H9 (cell line): ENCODE data around the gene USP21. TPM values are rescaled to one million over a fixed set of nuclear protein-coding genes. Genes with fewer than 3 reads are reported as not detected.

Experiments
- DNase-seq: peaks from one replicate; pipeline ENCODE4 v3.0.0-alpha.2; 2017
- H2AFZ ChIP-seq: one replicate; pipeline ENCODE4 v1.6.1; 2013; ENCODE audit warnings: mild to moderate bottlenecking, low read length, control low read depth, moderate library complexity
- H2AK5ac ChIP-seq: 2 replicates; pipeline ENCODE4 v1.6.1; 2013; ENCODE audit warnings: low read length, control low read depth, mixed read lengths; ENCODE audit not compliant: insufficient read length
- H2BK120ac ChIP-seq: one replicate; pipeline ENCODE4 v1.6.1; 2013; ENCODE audit warnings: low read depth, mild to moderate bottlenecking, low read length, control low read depth, inconsistent platforms; ENCODE audit not compliant: poor library complexity, severe bottlenecking
- H2BK12ac ChIP-seq: 2 replicates; pipeline ENCODE4 v1.6.1; 2013; ENCODE audit warnings: low read length, control low read depth, mixed read lengths, low read depth; ENCODE audit not compliant: insufficient read length
- H2BK15ac ChIP-seq: 2 replicates; pipeline ENCODE4 v1.6.1; 2013; ENCODE audit warnings: low read depth, low read length, control low read depth
- H2BK20ac ChIP-seq: one replicate; pipeline ENCODE4 v1.6.1; 2013; ENCODE audit warnings: low read depth, mild to moderate bottlenecking, low read length, control low read depth, inconsistent platforms; ENCODE audit not compliant: poor library complexity, severe bottlenecking
- H2BK5ac ChIP-seq: 2 replicates; pipeline ENCODE4 v1.6.1; 2013; ENCODE audit warnings: low read length, control low read depth, mixed read lengths; ENCODE audit not compliant: insufficient read length
- H3K14ac ChIP-seq: 2 replicates; pipeline ENCODE4 v1.6.1; 2013; ENCODE audit warnings: low read length, control low read depth; ENCODE audit not compliant: insufficient read depth
- H3K18ac ChIP-seq: 2 replicates; pipeline ENCODE4 v1.6.1; 2013; ENCODE audit warnings: low read depth, mild to moderate bottlenecking, mixed read lengths, low read length, control low read depth; ENCODE audit not compliant: insufficient read length
- H3K23ac ChIP-seq: 2 replicates; pipeline ENCODE4 v1.6.1; 2013; ENCODE audit warnings: low read length, control low read depth, mixed read lengths, low read depth; ENCODE audit not compliant: insufficient read length
- H3K23me2 ChIP-seq: 2 replicates; pipeline ENCODE4 v1.6.1; 2013; ENCODE audit warnings: low read depth, mild to moderate bottlenecking, mixed read lengths, low read length, control low read depth; ENCODE audit not compliant: insufficient read length, poor library complexity, severe bottlenecking
- H3K27ac ChIP-seq: 2 replicates; pipeline ENCODE4 v1.5.1; 2013; ENCODE audit warnings: low read length, control low read depth, mixed read lengths, low read depth; ENCODE audit not compliant: insufficient read length
- H3K27me3 ChIP-seq: 2 replicates; pipeline ENCODE4 v1.6.1; 2013; ENCODE audit warnings: low read length, control low read depth, inconsistent platforms; ENCODE audit not compliant: insufficient read depth
- H3K4ac ChIP-seq: 2 replicates; pipeline ENCODE4 v1.6.1; 2013; ENCODE audit warnings: low read depth, mild to moderate bottlenecking, control low read depth, inconsistent platforms, low read length, moderate library complexity
- H3K4me1 ChIP-seq: 2 replicates; pipeline ENCODE4 v1.6.1; 2013; ENCODE audit warnings: low read length, control low read depth, inconsistent platforms; ENCODE audit not compliant: insufficient read depth
- H3K4me2 ChIP-seq: 2 replicates; pipeline ENCODE4 v1.6.1; 2013; ENCODE audit warnings: low read length, control low read depth, mixed read lengths; ENCODE audit not compliant: insufficient read length, insufficient read depth
- H3K56ac ChIP-seq: 2 replicates; pipeline ENCODE4 v1.6.1; 2013; ENCODE audit warnings: low read depth, mild to moderate bottlenecking, mixed read lengths, low read length, control low read depth; ENCODE audit not compliant: insufficient read length
- H3K79me1 ChIP-seq: 2 replicates; pipeline ENCODE4 v1.6.1; 2013; ENCODE audit warnings: low read depth, mild to moderate bottlenecking, moderate library complexity, low read length, control low read depth, inconsistent platforms; ENCODE audit not compliant: insufficient read depth, poor library complexity, severe bottlenecking
- H3K79me2 ChIP-seq: 2 replicates; pipeline ENCODE4 v1.6.1; 2013; ENCODE audit warnings: low read length, control low read depth, inconsistent platforms; ENCODE audit not compliant: insufficient read depth
- H3K9ac ChIP-seq: 2 replicates; pipeline ENCODE4 v1.6.1; 2013; ENCODE audit warnings: low read length, control low read depth, mixed read lengths; ENCODE audit not compliant: insufficient read length; ENCODE audit errors: extremely low read depth
- H3K9me3 ChIP-seq: one replicate; pipeline ENCODE4 v1.6.1; 2013; ENCODE audit warnings: low read depth, low read length, inconsistent platforms; ENCODE audit not compliant: control insufficient read depth
- H3T11ph ChIP-seq: one replicate; pipeline ENCODE4 v1.6.1; 2013; ENCODE audit warnings: mild to moderate bottlenecking, low read length, control low read depth, inconsistent platforms
- H4K20me1 ChIP-seq: one replicate; pipeline ENCODE4 v1.6.1; 2013; ENCODE audit not compliant: control insufficient read depth, insufficient read length, insufficient read depth
- H4K5ac ChIP-seq: 2 replicates; pipeline ENCODE4 v1.6.1; 2013; ENCODE audit warnings: low read depth, mild to moderate bottlenecking, mixed read lengths, low read length, control low read depth; ENCODE audit not compliant: insufficient read length
- H4K8ac ChIP-seq: replicated peaks from 2 replicates; pipeline ENCODE4 v1.6.1; 2013; ENCODE audit warnings: low read length, control low read depth, mixed read lengths, low read depth; ENCODE audit not compliant: insufficient read length
- H4K91ac ChIP-seq: 2 replicates; pipeline ENCODE4 v1.6.1; 2013; ENCODE audit warnings: low read depth, mild to moderate bottlenecking, moderate library complexity, mixed read lengths, low read length, control low read depth; ENCODE audit not compliant: insufficient read length
- H3K27ac Mint-ChIP-seq, 3 experiments: 2 replicates in 2 of 3; 3 replicates in 1 of 3; pipeline ENCODE4 v1.8.0; 2020 to 2021; ENCODE audit warnings: mixed read lengths in 3 of 3, mild to moderate bottlenecking in 1 of 3, moderate library complexity in 1 of 3
- H3K27me3 Mint-ChIP-seq: 2 replicates; pipeline ENCODE4 v1.8.0; 2021; ENCODE audit warnings: low read depth, mild to moderate bottlenecking, moderate library complexity, mixed read lengths
- H3K36me3 Mint-ChIP-seq, 3 experiments: 2 replicates in 2 of 3; 3 replicates in 1 of 3; pipeline ENCODE4 v1.8.0; 2020 to 2021; ENCODE audit warnings: low read depth in 3 of 3, mixed read lengths in 3 of 3; ENCODE audit not compliant: insufficient read depth in 1 of 3
- H3K4me1 Mint-ChIP-seq, 2 experiments: 2 replicates each; pipeline ENCODE4 v1.8.0; 2020; ENCODE audit warnings: mixed read lengths in 2 of 2
- H3K4me3 Mint-ChIP-seq, 2 experiments: 2 replicates in 1 of 2; 3 replicates in 1 of 2; pipeline ENCODE4 v1.8.0; 2020 to 2021; ENCODE audit warnings: mild to moderate bottlenecking in 2 of 2, mixed read lengths in 2 of 2, moderate library complexity in 1 of 2
- H3K9me3 Mint-ChIP-seq, 2 experiments: 2 replicates in 1 of 2; 3 replicates in 1 of 2; pipeline ENCODE4 v1.8.0; 2020; ENCODE audit warnings: mild to moderate bottlenecking in 2 of 2, mixed read lengths in 2 of 2, moderate library complexity in 1 of 2
- CTCF ChIP-seq: fragments of 200-600 bp; sonication (generic); conservative IDR thresholded peaks from 3 replicates; pipeline ENCODE4 v1.8.0; 2021; ENCODE audit warnings: antibody characterized with exemption, mild to moderate bottlenecking
- WGBS: extraction: QIAGEN DNeasy Blood & Tissue Kit; methylation state at CpG from one replicate; pipeline ENCODE4 v1.1.7; 2013; ENCODE audit warnings: missing lambda C conversion rate, low lambda C conversion rate, mixed read lengths; ENCODE audit not compliant: insufficient read length; ENCODE audit errors: extremely low coverage; 5-methylcytosine and 5-hydroxymethylcytosine counted together
- total RNA-seq: library from RNA; stranded (reverse); gene quantifications from 2 replicates; pipeline ENCODE4 v1.2.1, GENCODE V29; 2021

USP21 gene
- total RNA-seq, 1 experiment from 2014 or later: 17.9 TPM

DNA sequence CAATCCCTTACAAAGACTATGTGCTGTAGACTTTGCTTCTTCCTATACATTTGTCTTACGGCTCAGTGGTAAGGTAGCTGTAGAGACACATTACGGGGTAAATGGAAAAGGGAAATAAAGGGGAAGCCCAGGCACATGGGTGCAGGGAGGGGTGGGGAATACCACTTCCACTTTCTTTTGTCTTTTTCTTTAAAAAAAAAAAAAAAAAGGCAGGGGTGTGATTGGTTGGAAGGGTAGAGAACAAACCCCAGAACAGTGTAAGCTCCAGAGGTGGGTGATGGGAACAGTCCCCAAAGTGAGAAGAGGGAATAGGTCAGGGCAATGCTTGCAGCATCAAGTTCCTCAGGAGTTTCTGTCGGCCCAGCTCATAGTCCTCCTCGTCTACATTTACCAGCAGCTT lies 37.5 kb upstream of the USP21 start:
- H2BK20ac ChIP-seq: no peak overlapping the region
- no peak overlapping the region for H2AK5ac ChIP-seq
- no peak overlapping the region for H3K4me2 ChIP-seq
- no peak overlapping the region for H3K4ac ChIP-seq
- no peak overlapping the region for H3K27ac ChIP-seq
- Mint-ChIP-seq H3K36me3 (peaks cover 38 to 71% (median 66%) of the 10 kb centered on the region in 3 experiments; a peak in 6 of 7 replicates), H3K4me1 (peaks cover 15 to 21% of the 10 kb centered on the region in 2 experiments), H3K4me3 (no peak overlapping the region), H3K27me3 (no peaks in the 10 kb centered on the region), H3K27ac (no peak overlapping the region), H3K9me3 (no peaks in the 10 kb centered on the region)
- H3K27me3 ChIP-seq: no peaks in the 10 kb centered on the region
- H3K23me2 ChIP-seq: peaks cover 9% of the 10 kb centered on the region
- H3K9ac ChIP-seq: no peak overlapping the region
- H3K4me1 ChIP-seq: peaks cover 5% of the 10 kb centered on the region; the same call in 1 of the 2 replicates
- H2BK5ac ChIP-seq: no peak overlapping the region
- no peaks in the 10 kb centered on the region for H3K9me3 ChIP-seq
- no peak overlapping the region for H2BK12ac ChIP-seq
- H3K23ac ChIP-seq: no peak overlapping the region
- H3K18ac ChIP-seq: no peak overlapping the region
- TF ChIP-seq CTCF: no peak
- no peak overlapping the region for H2AFZ ChIP-seq
- H4K8ac ChIP-seq: no peak overlapping the region
- H2BK120ac ChIP-seq: no peak overlapping the region
- no peak for DNase-seq
- peaks cover 2% of the 10 kb centered on the region; the same call in 1 of the 2 replicates for H3K79me2 ChIP-seq
- no peaks in the 10 kb centered on the region for H4K20me1 ChIP-seq
- H2BK15ac ChIP-seq: no peak overlapping the region
- H3K79me1 ChIP-seq: no peaks in the 10 kb centered on the region
- H3T11ph ChIP-seq: no peak overlapping the region
- no CpG with 5 or more reads among the region's 4 CpGs for WGBS
- no peak overlapping the region for H4K91ac ChIP-seq
- no peak overlapping the region for H3K14ac ChIP-seq
- H3K56ac ChIP-seq: no peak overlapping the region
- H4K5ac ChIP-seq: no peak overlapping the region
